ENCODE results near the gene ZNF30.
"Not testable (repeated sequence)": the region's sequence is repeated elsewhere in the genome, so short reads cannot be mapped to it uniquely, and the experiment has no call there.

Gene ZNF30

GRCh38 chr19:34965505-34965904, 38.8 kb downstream of the ZNF30 start:
- not testable (repeated sequence) for H3K4me2 ChIP-seq (ENCODE audit: insufficient read depth, low read length, poor library complexity, severe bottlenecking); DNase-seq (ENCODE audit: low spot score); H3K4me1 ChIP-seq (ENCODE audit: control insufficient read depth in 2 of 2, insufficient read depth in 1 of 2, low read depth in 1 of 2, low read length in 2 of 2); H2AFZ ChIP-seq (ENCODE audit: low read length); H3K4me3 ChIP-seq (ENCODE audit: low read length in 2 of 2); H3K4ac ChIP-seq (ENCODE audit: low read length); H2BK120ac ChIP-seq (ENCODE audit: low read depth, low read length); H3K23ac ChIP-seq (ENCODE audit: low read depth, low read length, poor library complexity); H4K8ac ChIP-seq (ENCODE audit: low read depth, low read length); H3K27me3 ChIP-seq (ENCODE audit: control insufficient read depth in 3 of 3, insufficient read depth in 3 of 3, low read depth in 1 of 3, low read length in 3 of 3); H3K27ac ChIP-seq (replicated peaks; ENCODE audit: low read length); H3K36me3 ChIP-seq (replicated peaks in 1 of 2; ENCODE audit: control insufficient read depth in 2 of 2, insufficient read depth in 2 of 2, low read length in 2 of 2); H3K9ac ChIP-seq (ENCODE audit: low read depth, low read length, poor library complexity); H4K91ac ChIP-seq (ENCODE audit: low read depth, low read length, poor library complexity); H2BK12ac ChIP-seq (ENCODE audit: low read length); H2AK5ac ChIP-seq (ENCODE audit: low read depth, low read length); H2BK5ac ChIP-seq (ENCODE audit: low read length); H3K79me1 ChIP-seq (ENCODE audit: low read depth, low read length); H3K18ac ChIP-seq (ENCODE audit: low read length); H3K14ac ChIP-seq (ENCODE audit: low read length); H2BK15ac ChIP-seq (ENCODE audit: low read length)
- WGBS, 2 donors (ENCODE audit: extremely low coverage in 2 of 2, insufficient read length in 2 of 2, insufficient replicate concordance in 1 of 2) = no CpG with 5 or more reads among the region's 5 CpGs
- peaks cover 2 to 29% of the 10 kb centered on the region in 2 donors for H3K9me3 ChIP-seq (replicated peaks in 1 of 2; ENCODE audit: control insufficient read depth in 2 of 2, insufficient read depth in 1 of 2, low read depth in 1 of 2, low read length in 2 of 2)

GRCh38 chr19:34967551-34967950, 40.8 kb downstream of the ZNF30 start:
- H2AK5ac ChIP-seq (ENCODE audit: low read depth, low read length) = no peak overlapping the region
- WGBS, 2 donors (ENCODE audit: extremely low coverage in 2 of 2, insufficient read length in 2 of 2, insufficient replicate concordance in 1 of 2) = no CpG with 5 or more reads among the region's 6 CpGs
- peaks cover 0 to 5% of the 10 kb centered on the region in 2 donors for H3K4me1 ChIP-seq (ENCODE audit: control insufficient read depth in 2 of 2, insufficient read depth in 1 of 2, low read depth in 1 of 2, low read length in 2 of 2)
- no peak overlapping the region for H3K23ac ChIP-seq (ENCODE audit: low read depth, low read length, poor library complexity)
- H3K9ac ChIP-seq (ENCODE audit: low read depth, low read length, poor library complexity) = no peak overlapping the region
- no peak overlapping the region for H3K4ac ChIP-seq (ENCODE audit: low read length)
- H3K9me3 ChIP-seq (replicated peaks in 1 of 2; ENCODE audit: control insufficient read depth in 2 of 2, insufficient read depth in 1 of 2, low read depth in 1 of 2, low read length in 2 of 2) = peaks cover 0 to 25% of the 10 kb centered on the region in 2 donors
- peaks cover 0 to 3% (median 2%) of the 10 kb centered on the region in 3 experiments for H3K27me3 ChIP-seq (ENCODE audit: control insufficient read depth in 3 of 3, insufficient read depth in 3 of 3, low read depth in 1 of 3, low read length in 3 of 3)
- H2BK15ac ChIP-seq (ENCODE audit: low read length) = no peak overlapping the region
- H4K8ac ChIP-seq (ENCODE audit: low read depth, low read length) = no peak overlapping the region
- H3K79me1 ChIP-seq (ENCODE audit: low read depth, low read length) = no peaks in the 10 kb centered on the region
- no peak overlapping the region for H2BK120ac ChIP-seq (ENCODE audit: low read depth, low read length)
- H3K36me3 ChIP-seq (replicated peaks in 1 of 2; ENCODE audit: control insufficient read depth in 2 of 2, insufficient read depth in 2 of 2, low read length in 2 of 2) = peaks cover 0 to 2% of the 10 kb centered on the region in 2 donors
- no peak overlapping the region for H3K18ac ChIP-seq (ENCODE audit: low read length)
- no peak overlapping the region for H4K91ac ChIP-seq (ENCODE audit: low read depth, low read length, poor library complexity)
- no peak overlapping the region for H2AFZ ChIP-seq (ENCODE audit: low read length)
- no peak overlapping the region for H2BK12ac ChIP-seq (ENCODE audit: low read length)
- no peak overlapping the region for H3K4me3 ChIP-seq (ENCODE audit: low read length in 2 of 2)
- H2BK5ac ChIP-seq (ENCODE audit: low read length) = no peak overlapping the region
- H3K14ac ChIP-seq (ENCODE audit: low read length) = no peak overlapping the region
- DNase-seq (ENCODE audit: low spot score) = no peak
- no peak overlapping the region for H3K4me2 ChIP-seq (ENCODE audit: insufficient read depth, low read length, poor library complexity, severe bottlenecking)
- H3K27ac ChIP-seq (replicated peaks; ENCODE audit: low read length) = no peak overlapping the region

- no peak overlapping the region for H2BK120ac ChIP-seq (ENCODE audit: low read depth, low read length)
- no peak overlapping the region for H2BK15ac ChIP-seq (ENCODE audit: low read length)
- H3K36me3 ChIP-seq (replicated peaks in 1 of 2; ENCODE audit: control insufficient read depth in 2 of 2, insufficient read depth in 2 of 2, low read length in 2 of 2) = no peaks in the 10 kb centered on the region
- no peak overlapping the region for H4K91ac ChIP-seq (ENCODE audit: low read depth, low read length, poor library complexity)
- no peak overlapping the region for H4K8ac ChIP-seq (ENCODE audit: low read depth, low read length)
- peaks cover 0 to 2% of the 10 kb centered on the region in 2 donors for H3K4me1 ChIP-seq (ENCODE audit: control insufficient read depth in 2 of 2, insufficient read depth in 1 of 2, low read depth in 1 of 2, low read length in 2 of 2)
- H3K14ac ChIP-seq (ENCODE audit: low read length) = no peak overlapping the region
- H3K23ac ChIP-seq (ENCODE audit: low read depth, low read length, poor library complexity) = no peak overlapping the region
- peaks cover 0 to 24% of the 10 kb centered on the region in 2 donors for H3K9me3 ChIP-seq (replicated peaks in 1 of 2; ENCODE audit: control insufficient read depth in 2 of 2, insufficient read depth in 1 of 2, low read depth in 1 of 2, low read length in 2 of 2)
- H3K27me3 ChIP-seq (ENCODE audit: control insufficient read depth in 3 of 3, insufficient read depth in 3 of 3, low read depth in 1 of 3, low read length in 3 of 3) = peaks cover 0 to 3% (median 0%) of the 10 kb centered on the region in 3 experiments
- no peak overlapping the region for H3K9ac ChIP-seq (ENCODE audit: low read depth, low read length, poor library complexity)
- no peak overlapping the region for H2AFZ ChIP-seq (ENCODE audit: low read length)
- H2BK5ac ChIP-seq (ENCODE audit: low read length) = no peak overlapping the region
- H2AK5ac ChIP-seq (ENCODE audit: low read depth, low read length) = no peak overlapping the region
- DNase-seq (ENCODE audit: low spot score) = no peak
- no peak overlapping the region for H3K4me2 ChIP-seq (ENCODE audit: insufficient read depth, low read length, poor library complexity, severe bottlenecking)
- no peak overlapping the region for H3K27ac ChIP-seq (replicated peaks; ENCODE audit: low read length)
- H3K4ac ChIP-seq (ENCODE audit: low read length) = no peak overlapping the region
- no peaks in the 10 kb centered on the region for H3K79me1 ChIP-seq (ENCODE audit: low read depth, low read length)
- H3K4me3 ChIP-seq (ENCODE audit: low read length in 2 of 2) = no peak overlapping the region
- no peak overlapping the region for H3K18ac ChIP-seq (ENCODE audit: low read length)
- WGBS, 2 donors (ENCODE audit: extremely low coverage in 2 of 2, insufficient read length in 2 of 2, insufficient replicate concordance in 1 of 2) = no CpG with 5 or more reads among the region's 6 CpGs
- H2BK12ac ChIP-seq (ENCODE audit: low read length) = no peak overlapping the region
These were observed 43.0 kb downstream of the ZNF30 start for GRCh38 chr19:34969721-34970120.

- not testable (repeated sequence) for H3K4ac ChIP-seq (ENCODE audit: low read length); H2AFZ ChIP-seq (ENCODE audit: low read length); H3K14ac ChIP-seq (ENCODE audit: low read length); H3K27me3 ChIP-seq (ENCODE audit: control insufficient read depth in 3 of 3, insufficient read depth in 3 of 3, low read depth in 1 of 3, low read length in 3 of 3); H3K18ac ChIP-seq (ENCODE audit: low read length); H3K9ac ChIP-seq (ENCODE audit: low read depth, low read length, poor library complexity); H4K91ac ChIP-seq (ENCODE audit: low read depth, low read length, poor library complexity); H3K23ac ChIP-seq (ENCODE audit: low read depth, low read length, poor library complexity); H4K8ac ChIP-seq (ENCODE audit: low read depth, low read length); H2BK15ac ChIP-seq (ENCODE audit: low read length); H2AK5ac ChIP-seq (ENCODE audit: low read depth, low read length); H2BK120ac ChIP-seq (ENCODE audit: low read depth, low read length); H2BK5ac ChIP-seq (ENCODE audit: low read length); H3K4me1 ChIP-seq (ENCODE audit: control insufficient read depth in 2 of 2, insufficient read depth in 1 of 2, low read depth in 1 of 2, low read length in 2 of 2); DNase-seq (ENCODE audit: low spot score); H3K4me2 ChIP-seq (ENCODE audit: insufficient read depth, low read length, poor library complexity, severe bottlenecking); H3K36me3 ChIP-seq (replicated peaks in 1 of 2; ENCODE audit: control insufficient read depth in 2 of 2, insufficient read depth in 2 of 2, low read length in 2 of 2); H2BK12ac ChIP-seq (ENCODE audit: low read length); H3K27ac ChIP-seq (replicated peaks; ENCODE audit: low read length); H3K4me3 ChIP-seq (ENCODE audit: low read length in 2 of 2); H3K79me1 ChIP-seq (ENCODE audit: low read depth, low read length)
- H3K9me3 ChIP-seq (replicated peaks in 1 of 2; ENCODE audit: control insufficient read depth in 2 of 2, insufficient read depth in 1 of 2, low read depth in 1 of 2, low read length in 2 of 2) = peaks cover 0 to 23% of the 10 kb centered on the region in 2 donors
- no CpG with 5 or more reads among the region's 12 CpGs for WGBS, 2 donors (ENCODE audit: extremely low coverage in 2 of 2, insufficient read length in 2 of 2, insufficient replicate concordance in 1 of 2)
These were observed 43.6 kb downstream of the ZNF30 start for GRCh38 chr19:34970185-34970780.
